Hepatocyte (in vitro differentiated cells): ENCODE measurements around the gene ANKRD31. TPM values are rescaled to one million over a fixed set of nuclear protein-coding genes. Genes with fewer than 3 reads are reported as not detected.

Experiments
- DNase-seq: peaks from one replicate; pipeline ENCODE4 v3.0.0-alpha.2; 2016; ENCODE audit warnings: low spot score
- H2AFZ ChIP-seq: fragments of 200-600 bp; sonication (generic); 2 replicates; pipeline ENCODE4 v1.6.0; 2016; ENCODE audit warnings: antibody characterized with exemption, mild to moderate bottlenecking
- H3K27ac ChIP-seq: fragments of 200-600 bp; sonication (generic); 2 replicates; pipeline ENCODE4 v1.5.1; 2016; ENCODE audit warnings: mild to moderate bottlenecking
- H3K27me3 ChIP-seq: fragments of 200-600 bp; sonication (generic); 2 replicates; pipeline ENCODE4 v1.6.1; 2016
- H3K36me3 ChIP-seq: fragments of 200-600 bp; sonication (generic); replicated peaks from 2 replicates; pipeline ENCODE4 v1.5.1; 2016; ENCODE audit warnings: low read depth; ENCODE audit not compliant: insufficient read depth
- H3K4me1 ChIP-seq: fragments of 200-600 bp; sonication (generic); 2 replicates; pipeline ENCODE4 v1.5.1; 2016; ENCODE audit warnings: mild to moderate bottlenecking, moderate library complexity; ENCODE audit not compliant: insufficient read depth
- H3K4me2 ChIP-seq: fragments of 200-600 bp; sonication (generic); 2 replicates; pipeline ENCODE4 v1.6.0; 2016
- H3K4me3 ChIP-seq: fragments of 200-600 bp; sonication (generic); 2 replicates; pipeline ENCODE4 v1.5.1; 2016; ENCODE audit warnings: mild to moderate bottlenecking
- H3K79me2 ChIP-seq: fragments of 200-600 bp; sonication (generic); 2 replicates; pipeline ENCODE4 v1.6.0; 2017; ENCODE audit warnings: mild to moderate bottlenecking
- H3K9me2 ChIP-seq: fragments of 200-600 bp; sonication (generic); replicated peaks from 2 replicates; pipeline ENCODE4 v1.6.0; 2017; ENCODE audit warnings: mild to moderate bottlenecking; ENCODE audit not compliant: insufficient read depth
- H3K9me3 ChIP-seq: fragments of 200-600 bp; sonication (generic); 2 replicates; pipeline ENCODE4 v1.5.1; 2016; ENCODE audit warnings: low read depth, mild to moderate bottlenecking
- H4K20me1 ChIP-seq: fragments of 200-600 bp; sonication (generic); 2 replicates; pipeline ENCODE4 v1.6.0; 2016; ENCODE audit warnings: mild to moderate bottlenecking; ENCODE audit not compliant: insufficient read depth, poor library complexity, severe bottlenecking
- EZH2 ChIP-seq: fragments of 200-600 bp; sonication (generic); IDR thresholded peaks from 2 replicates; pipeline ENCODE4 v1.6.1; 2016; ENCODE audit warnings: antibody characterized with exemption, mild to moderate bottlenecking, borderline replicate concordance
- EZH2phosphoT487 ChIP-seq: fragments of 200-600 bp; sonication (generic); IDR thresholded peaks from one replicate; pipeline ENCODE4 v1.6.1; 2018; ENCODE audit warnings: antibody characterized with exemption, mild to moderate bottlenecking, low read depth, moderate library complexity; ENCODE audit not compliant: unreplicated experiment, severe bottlenecking
- WGBS: methylation state at CpG from one replicate; pipeline ENCODE4 v1.1.6; 2016; ENCODE audit warnings: low lambda C conversion rate; ENCODE audit errors: missing lambda C conversion rate; 5-methylcytosine and 5-hydroxymethylcytosine counted together
- polyA plus RNA-seq: library from polyadenylated mRNA; unstranded; fragments of >200 nt; fragmentation: Nextera tagmentation; extraction: Ambion mirVana; gene quantifications from 2 replicates; pipeline ENCODE4 v1.2.1, GENCODE V29; 2016
- total RNA-seq: library from RNA; depleted of rRNA; stranded (reverse); fragments of >200 nt; gene quantifications from 2 replicates; pipeline ENCODE4 v1.2.3, GENCODE V29; 2014
- TF ChIP-seq, protein P1 (sequence below): fragments of 200-600 bp; sonication (generic); IDR thresholded peaks from 2 replicates; pipeline ENCODE4 v1.5.1; 2016; ENCODE audit warnings: antibody characterized with exemption, mild to moderate bottlenecking; ENCODE audit not compliant: poor library complexity

ANKRD31 gene
- total and polyA plus RNA-seq, 2 experiments from 2014 or later: 0.19 to 0.47 TPM

DNA sequence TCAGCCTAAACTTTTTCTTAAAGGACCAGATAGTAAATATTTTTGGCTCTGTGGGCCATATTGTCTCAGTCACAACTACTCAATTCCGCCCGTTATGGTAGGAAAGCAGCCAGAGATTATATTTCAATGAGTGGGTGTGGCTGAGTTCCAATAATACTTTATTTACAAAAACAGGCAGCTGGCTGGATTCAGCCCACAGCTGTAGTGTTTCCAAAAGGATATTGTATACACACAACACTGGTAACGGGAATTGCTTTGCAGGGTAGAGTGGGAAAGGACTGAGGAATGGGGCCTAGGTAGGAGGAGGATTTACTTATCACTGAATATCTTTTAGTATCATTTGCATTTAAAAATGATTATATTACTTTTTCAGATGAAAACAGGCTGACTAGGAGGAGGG, 205.3 kb downstream of the ANKRD31 start:
- TF ChIP-seq EZH2phosphoT487 (no peak), EZH2 (no peak)
- TF ChIP-seq, protein P1, sequence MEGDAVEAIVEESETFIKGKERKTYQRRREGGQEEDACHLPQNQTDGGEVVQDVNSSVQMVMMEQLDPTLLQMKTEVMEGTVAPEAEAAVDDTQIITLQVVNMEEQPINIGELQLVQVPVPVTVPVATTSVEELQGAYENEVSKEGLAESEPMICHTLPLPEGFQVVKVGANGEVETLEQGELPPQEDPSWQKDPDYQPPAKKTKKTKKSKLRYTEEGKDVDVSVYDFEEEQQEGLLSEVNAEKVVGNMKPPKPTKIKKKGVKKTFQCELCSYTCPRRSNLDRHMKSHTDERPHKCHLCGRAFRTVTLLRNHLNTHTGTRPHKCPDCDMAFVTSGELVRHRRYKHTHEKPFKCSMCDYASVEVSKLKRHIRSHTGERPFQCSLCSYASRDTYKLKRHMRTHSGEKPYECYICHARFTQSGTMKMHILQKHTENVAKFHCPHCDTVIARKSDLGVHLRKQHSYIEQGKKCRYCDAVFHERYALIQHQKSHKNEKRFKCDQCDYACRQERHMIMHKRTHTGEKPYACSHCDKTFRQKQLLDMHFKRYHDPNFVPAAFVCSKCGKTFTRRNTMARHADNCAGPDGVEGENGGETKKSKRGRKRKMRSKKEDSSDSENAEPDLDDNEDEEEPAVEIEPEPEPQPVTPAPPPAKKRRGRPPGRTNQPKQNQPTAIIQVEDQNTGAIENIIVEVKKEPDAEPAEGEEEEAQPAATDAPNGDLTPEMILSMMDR: no peak
- no peak overlapping the region for H3K4me2 ChIP-seq
- no peak for DNase-seq

DNA sequence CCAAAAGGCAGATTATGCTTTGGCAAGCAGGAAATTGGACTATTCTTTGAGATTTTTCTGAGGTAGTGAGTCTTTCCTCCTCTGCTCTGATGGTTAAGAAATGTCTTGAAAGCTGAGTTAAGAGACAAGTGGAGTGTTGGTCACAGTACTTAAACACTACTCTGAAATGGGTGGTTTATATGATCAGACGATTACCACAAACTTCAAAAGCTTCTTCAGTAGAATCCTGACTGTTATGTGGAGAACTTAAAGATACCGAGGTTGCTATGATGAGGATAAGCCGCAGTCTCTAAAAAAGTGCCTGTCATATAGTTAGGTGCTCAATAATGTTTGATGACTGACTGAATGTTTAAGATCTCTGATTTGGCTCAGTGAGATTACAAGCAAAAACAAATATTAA, 208.6 kb downstream of the ANKRD31 start:
- Histone ChIP-seq H3K4me2 (no peak overlapping the region), H3K4me1 (no peaks in the 10 kb centered on the region), H3K36me3 (no peaks in the 10 kb centered on the region), H3K9me2 (no peaks in the 10 kb centered on the region), H4K20me1 (no peaks in the 10 kb centered on the region), H3K27ac (no peak overlapping the region), H3K4me3 (no peak overlapping the region), H3K79me2 (no peaks in the 10 kb centered on the region), H3K27me3 (no peaks in the 10 kb centered on the region), H2AFZ (no peak overlapping the region), H3K9me3 (no peaks in the 10 kb centered on the region)
- DNase-seq: no peak
- 87% methylated on average over 3 of the region's 3 CpGs for WGBS
- no peak for TF ChIP-seq EZH2
- TF ChIP-seq, protein P1: no peak
- TF ChIP-seq EZH2phosphoT487: no peak

More for the DNA sequence above, 205.3 kb downstream of the ANKRD31 start:
- no peak overlapping the region for H3K27ac ChIP-seq
- no peak overlapping the region for H3K4me3 ChIP-seq
- H3K27me3 ChIP-seq: no peaks in the 10 kb centered on the region
- no peaks in the 10 kb centered on the region for H3K36me3 ChIP-seq
- H3K79me2 ChIP-seq: no peaks in the 10 kb centered on the region
- H3K9me2 ChIP-seq: no peaks in the 10 kb centered on the region
- H2AFZ ChIP-seq: no peak overlapping the region
- H4K20me1 ChIP-seq: no peaks in the 10 kb centered on the region
- no peaks in the 10 kb centered on the region for H3K9me3 ChIP-seq
- WGBS: 79% methylated on average over 3 of the region's 3 CpGs
- H3K4me1 ChIP-seq: no peaks in the 10 kb centered on the region

DNA sequence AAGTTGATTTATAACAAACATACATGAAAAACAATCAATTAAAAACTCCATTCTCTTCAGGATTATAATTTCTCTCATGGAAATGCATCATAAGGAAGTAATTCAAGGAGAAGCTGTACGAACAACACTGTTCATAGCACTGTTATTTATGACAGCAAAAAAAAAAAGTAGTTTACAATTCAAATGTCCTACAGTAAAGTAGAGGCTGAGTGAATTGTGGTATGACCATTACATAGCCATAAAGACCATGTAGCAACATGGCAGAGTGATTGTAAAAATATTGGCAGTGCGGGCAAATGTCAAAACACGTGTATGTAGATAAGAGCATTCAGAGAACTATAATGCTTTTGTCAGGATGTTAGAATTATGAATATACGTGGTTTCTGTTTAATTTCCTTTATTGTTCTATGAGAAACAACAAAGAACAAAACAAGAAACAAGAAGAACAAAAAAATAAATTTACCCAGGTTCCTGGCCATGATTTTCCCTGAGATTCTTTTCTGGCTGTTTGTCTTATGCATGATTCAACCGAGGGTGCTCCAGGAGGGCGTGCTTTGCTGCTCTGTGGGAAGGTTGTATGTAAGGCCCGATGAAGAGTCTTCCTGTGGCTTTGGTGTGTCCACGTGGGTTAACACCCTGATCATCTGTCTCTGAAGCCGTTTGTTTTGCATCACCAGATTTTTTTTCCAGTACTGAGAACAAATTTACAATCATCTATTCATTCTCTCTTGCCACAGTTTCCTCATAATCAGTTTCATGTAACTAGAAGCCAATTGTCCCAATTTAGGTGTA, 213.1 kb downstream of the ANKRD31 start:
- Histone ChIP-seq H3K27ac (no peak overlapping the region), H3K4me2 (no peak overlapping the region), H3K4me3 (no peak overlapping the region), H3K79me2 (no peaks in the 10 kb centered on the region), H4K20me1 (no peaks in the 10 kb centered on the region), H3K27me3 (no peaks in the 10 kb centered on the region), H3K9me3 (no peaks in the 10 kb centered on the region), H3K4me1 (no peaks in the 10 kb centered on the region), H3K36me3 (no peaks in the 10 kb centered on the region), H3K9me2 (no peaks in the 10 kb centered on the region), H2AFZ (no peak overlapping the region)
- DNase-seq: no peak
- WGBS: 80% methylated on average over 9 of the region's 9 CpGs
- TF ChIP-seq EZH2: no peak
- TF ChIP-seq, protein P1: no peak
- no peak for TF ChIP-seq EZH2phosphoT487
